ENCODE data around the gene RFTN2. TPM values are rescaled to one million over a fixed set of nuclear protein-coding genes. Genes with fewer than 3 reads are reported as not detected.

The RFTN2 gene
- total and polyA plus RNA-seq, 2 of the 13 experiments (the other 11 are each of a cell fraction or from before 2014, with no cell fraction given) = not detected

DNA sequence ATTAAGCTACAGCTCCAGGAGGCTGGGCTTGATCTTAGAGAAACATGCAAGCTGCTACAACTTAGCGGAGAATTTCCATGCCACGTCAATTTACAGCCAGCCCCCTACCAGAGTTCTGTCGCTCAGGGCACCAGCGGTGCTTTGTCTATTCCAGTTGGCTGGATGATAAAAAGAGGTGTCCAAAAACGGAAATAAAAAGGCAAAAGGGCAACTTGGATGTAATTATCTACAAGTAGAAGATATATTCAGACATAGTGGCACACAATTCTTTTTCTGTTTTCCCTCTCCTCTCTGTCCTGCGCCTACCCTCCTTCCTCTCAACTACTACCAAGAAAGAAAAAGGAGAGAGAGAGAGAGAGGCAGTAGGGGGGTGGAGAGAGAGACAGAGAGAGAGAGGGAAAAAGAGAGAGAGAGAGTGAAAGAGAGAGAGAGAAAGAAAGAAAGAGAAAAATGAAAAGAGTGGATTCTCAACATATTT is 363 bp upstream of the RFTN2 start:
- FAIRE-seq (no peak), DNase-seq (ENCODE audit: low spot score) (no peak), ATAC-seq (no peak)
- Histone ChIP-seq H3K36me3 (replicated peaks in 1 of 2; ENCODE audit: control insufficient read depth in 1 of 2, insufficient read depth in 2 of 2, low read length in 2 of 2) (no peaks in the 10 kb centered on the region), H3K4me3 (replicated peaks in 1 of 3; ENCODE audit: insufficient read depth in 1 of 3, low read depth in 2 of 3, low read length in 3 of 3) (no peak overlapping the region), H3K27me3 (ENCODE audit: control insufficient read depth in 1 of 2, insufficient read depth in 2 of 2, low read length in 2 of 2) (peaks cover 0 to 3% of the 10 kb centered on the region in 2 experiments; a peak in 1 of 5 replicates), H3K9me3 (ENCODE audit: low read length) (no peaks in the 10 kb centered on the region), H3K9ac (ENCODE audit: insufficient read depth, low read depth, low read length) (no peak overlapping the region), H4K20me1 (ENCODE audit: insufficient read depth, low read length) (no peaks in the 10 kb centered on the region), H3K4me2 (ENCODE audit: low read depth, low read length) (no peak overlapping the region), H3K4me1 (ENCODE audit: insufficient read depth, low read length) (peaks cover 26% of the 10 kb centered on the region), H3K79me2 (ENCODE audit: insufficient read depth, low read length) (no peaks in the 10 kb centered on the region), H2AFZ (ENCODE audit: low read length) (no peak overlapping the region), H3K27ac (ENCODE audit: extremely low read length, insufficient read depth, low read length) (no peak overlapping the region)
- POLR2A ChIA-PET = no interaction called here
- intact Hi-C loops (cut with micrococcal nuclease; ENCODE audit: unreplicated experiment) (no loop called here), in situ Hi-C loops (cut with HindIII; ENCODE audit: extremely low pct_ligation_motif_present, low pct_unique_long_range_greater_than_20kb) (no loop called here)
- no peak for TF ChIP-seq DZIP1 (CRISPR knock-in tag; IDR thresholded peaks at IDR 0.05)
- no TSS peak for BruUV-seq (replicated peaks)
- 64% methylated on average over 6 of the region's 6 CpGs for WGBS (ENCODE audit: low lambda C conversion rate)
- CTCF ChIA-PET (ENCODE audit: low intra/inter-chr PET ratio, low total read pairs) = no interaction called here

DNA sequence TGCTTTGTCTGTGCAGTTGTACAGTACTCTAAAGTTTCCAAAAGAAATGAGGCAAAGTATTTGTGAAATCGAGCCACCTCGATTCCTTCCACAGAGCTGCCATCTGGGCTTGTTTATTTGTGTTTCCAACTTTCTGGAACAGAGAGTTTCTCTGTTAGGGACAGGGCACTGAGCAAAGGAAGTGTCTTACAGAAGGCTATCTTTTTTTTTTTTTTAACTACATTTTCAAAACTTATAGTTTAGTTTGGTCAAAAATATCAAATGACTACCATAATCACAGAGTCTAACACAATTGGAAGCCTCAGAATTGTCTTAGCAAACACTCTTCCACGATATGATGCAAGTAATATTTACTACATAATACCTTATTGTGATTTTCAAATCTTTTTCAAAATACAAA is 796 bp downstream of the RFTN2 start:
- no peak overlapping the region for H3K9ac ChIP-seq (ENCODE audit: insufficient read depth, low read depth, low read length)
- ATAC-seq = no peak
- FAIRE-seq = no peak
- no peak overlapping the region for H3K27ac ChIP-seq (ENCODE audit: extremely low read length, insufficient read depth, low read length)
- no peaks in the 10 kb centered on the region for H4K20me1 ChIP-seq (ENCODE audit: insufficient read depth, low read length)
- no peaks in the 10 kb centered on the region for H3K79me2 ChIP-seq (ENCODE audit: insufficient read depth, low read length)
- TF ChIP-seq DNMT1 (CRISPR knock-in tag; IDR thresholded peaks at IDR 0.05) (no peak), ZFP36L2 (CRISPR knock-in tag; IDR thresholded peaks at IDR 0.05) (no peak), NR3C1 (CRISPR knock-in tag; IDR thresholded peaks at IDR 0.05) (no peak), SNAPC2 (CRISPR knock-in tag; IDR thresholded peaks at IDR 0.05) (no peak), NFE2 (CRISPR knock-in tag; IDR thresholded peaks at IDR 0.05) (no peak)
- TF ChIP-seq, protein P1, sequence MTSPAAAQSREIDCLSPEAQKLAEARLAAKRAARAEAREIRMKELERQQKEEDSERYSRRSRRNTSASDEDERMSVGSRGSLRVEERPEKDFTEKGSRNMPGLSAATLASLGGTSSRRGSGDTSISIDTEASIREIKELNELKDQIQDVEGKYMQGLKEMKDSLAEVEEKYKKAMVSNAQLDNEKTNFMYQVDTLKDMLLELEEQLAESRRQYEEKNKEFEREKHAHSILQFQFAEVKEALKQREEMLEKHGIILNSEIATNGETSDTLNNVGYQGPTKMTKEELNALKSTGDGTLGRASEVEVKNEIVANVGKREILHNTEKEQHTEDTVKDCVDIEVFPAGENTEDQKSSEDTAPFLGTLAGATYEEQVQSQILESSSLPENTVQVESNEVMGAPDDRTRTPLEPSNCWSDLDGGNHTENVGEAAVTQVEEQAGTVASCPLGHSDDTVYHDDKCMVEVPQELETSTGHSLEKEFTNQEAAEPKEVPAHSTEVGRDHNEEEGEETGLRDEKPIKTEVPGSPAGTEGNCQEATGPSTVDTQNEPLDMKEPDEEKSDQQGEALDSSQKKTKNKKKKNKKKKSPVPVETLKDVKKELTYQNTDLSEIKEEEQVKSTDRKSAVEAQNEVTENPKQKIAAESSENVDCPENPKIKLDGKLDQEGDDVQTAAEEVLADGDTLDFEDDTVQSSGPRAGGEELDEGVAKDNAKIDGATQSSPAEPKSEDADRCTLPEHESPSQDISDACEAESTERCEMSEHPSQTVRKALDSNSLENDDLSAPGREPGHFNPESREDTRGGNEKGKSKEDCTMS (CRISPR knock-in tag; conservative IDR thresholded peaks at IDR 0.05) = no peak
- H3K36me3 ChIP-seq (replicated peaks in 1 of 2; ENCODE audit: control insufficient read depth in 1 of 2, insufficient read depth in 2 of 2, low read length in 2 of 2) = no peaks in the 10 kb centered on the region
- in situ Hi-C loops (cut with HindIII; ENCODE audit: extremely low pct_ligation_motif_present, low pct_unique_long_range_greater_than_20kb) = no loop called here
- peaks cover 31% of the 10 kb centered on the region for H3K4me1 ChIP-seq (ENCODE audit: insufficient read depth, low read length)
- H3K4me3 ChIP-seq (replicated peaks in 1 of 3; ENCODE audit: insufficient read depth in 1 of 3, low read depth in 2 of 3, low read length in 3 of 3) = peak overlapping the region in 1 of 3 experiments; percentile 14; a peak in 1 of 6 replicates
- DNase-seq (ENCODE audit: low spot score) = no peak
- CTCF ChIA-PET (ENCODE audit: low intra/inter-chr PET ratio, low total read pairs) = no interaction called here
- POLR2A ChIA-PET = interaction anchor here (0.6 to 1.4 kb wide), 2 partner anchors 34 to 47 kb away, joined by 3 read pairs; no protein-coding TSS in a partner anchor
- no TSS peak for BruUV-seq (replicated peaks)
- 0 out of 2 replicates have a peak overlapping the region, but pooled peaks have one; percentile 41 for H3K4me2 ChIP-seq (ENCODE audit: low read depth, low read length)
- peaks cover 0 to 3% of the 10 kb centered on the region in 2 experiments; a peak in 1 of 5 replicates for H3K27me3 ChIP-seq (ENCODE audit: control insufficient read depth in 1 of 2, insufficient read depth in 2 of 2, low read length in 2 of 2)
- WGBS (ENCODE audit: low lambda C conversion rate) = 9% methylated on average over 3 of the region's 3 CpGs
- intact Hi-C loops (cut with micrococcal nuclease; ENCODE audit: unreplicated experiment) = no loop called here
- no peaks in the 10 kb centered on the region for H3K9me3 ChIP-seq (ENCODE audit: low read length)
- H2AFZ ChIP-seq (ENCODE audit: low read length) = no peak overlapping the region

Data from HepG2 (cell line).